Measurements from ENCODE around the gene PRXL2B. TPM values are rescaled to one million over a fixed set of nuclear protein-coding genes. Genes with fewer than 3 reads are reported as not detected.
"Not testable (repeated sequence)": the region's sequence is repeated elsewhere in the genome, so short reads cannot be mapped to it uniquely, and the experiment has no call there.

PRXL2B gene
- total RNA-seq, 2 donors from 2014 or later: 6.4 to 6.8 TPM

DNA sequence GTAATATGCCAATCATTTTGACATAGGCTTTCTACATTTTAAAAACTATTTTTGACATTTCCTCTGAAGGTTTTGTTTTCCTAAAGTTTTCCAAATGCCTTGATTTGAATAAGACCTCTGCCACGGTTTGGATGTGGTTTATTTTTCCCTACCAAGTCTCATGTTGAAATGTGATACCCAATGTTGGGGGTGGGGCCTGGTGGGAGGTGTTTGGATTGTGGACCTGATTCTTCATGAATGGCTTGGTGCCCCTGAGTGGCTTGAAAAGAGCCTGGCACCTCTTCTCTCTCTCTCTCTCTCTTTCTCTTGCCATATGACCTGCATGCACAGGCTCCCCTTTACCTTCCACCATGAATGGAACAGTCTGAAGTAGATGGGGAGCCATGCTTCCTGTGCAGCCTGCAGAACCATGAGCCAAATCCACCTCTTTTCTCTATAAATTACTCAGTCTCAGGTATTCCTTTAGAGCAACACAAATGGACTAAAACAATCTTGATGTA lies 31.4 kb downstream of the PRXL2B start:
- Histone ChIP-seq H3K27ac (no peak overlapping the region), H3K4me3 (no peak overlapping the region), H3K36me3 (no peaks in the 10 kb centered on the region), H3K4me1 (no peaks in the 10 kb centered on the region), H3K9me3 (peaks cover 0 to 35% of the 10 kb centered on the region in 2 donors), H3K27me3 (no peaks in the 10 kb centered on the region)
- DNase-seq (ENCODE audit: low spot score): no peak
- TF ChIP-seq, protein P1, sequence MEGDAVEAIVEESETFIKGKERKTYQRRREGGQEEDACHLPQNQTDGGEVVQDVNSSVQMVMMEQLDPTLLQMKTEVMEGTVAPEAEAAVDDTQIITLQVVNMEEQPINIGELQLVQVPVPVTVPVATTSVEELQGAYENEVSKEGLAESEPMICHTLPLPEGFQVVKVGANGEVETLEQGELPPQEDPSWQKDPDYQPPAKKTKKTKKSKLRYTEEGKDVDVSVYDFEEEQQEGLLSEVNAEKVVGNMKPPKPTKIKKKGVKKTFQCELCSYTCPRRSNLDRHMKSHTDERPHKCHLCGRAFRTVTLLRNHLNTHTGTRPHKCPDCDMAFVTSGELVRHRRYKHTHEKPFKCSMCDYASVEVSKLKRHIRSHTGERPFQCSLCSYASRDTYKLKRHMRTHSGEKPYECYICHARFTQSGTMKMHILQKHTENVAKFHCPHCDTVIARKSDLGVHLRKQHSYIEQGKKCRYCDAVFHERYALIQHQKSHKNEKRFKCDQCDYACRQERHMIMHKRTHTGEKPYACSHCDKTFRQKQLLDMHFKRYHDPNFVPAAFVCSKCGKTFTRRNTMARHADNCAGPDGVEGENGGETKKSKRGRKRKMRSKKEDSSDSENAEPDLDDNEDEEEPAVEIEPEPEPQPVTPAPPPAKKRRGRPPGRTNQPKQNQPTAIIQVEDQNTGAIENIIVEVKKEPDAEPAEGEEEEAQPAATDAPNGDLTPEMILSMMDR (IDR thresholded peaks at IDR 0.05): no peak

DNA sequence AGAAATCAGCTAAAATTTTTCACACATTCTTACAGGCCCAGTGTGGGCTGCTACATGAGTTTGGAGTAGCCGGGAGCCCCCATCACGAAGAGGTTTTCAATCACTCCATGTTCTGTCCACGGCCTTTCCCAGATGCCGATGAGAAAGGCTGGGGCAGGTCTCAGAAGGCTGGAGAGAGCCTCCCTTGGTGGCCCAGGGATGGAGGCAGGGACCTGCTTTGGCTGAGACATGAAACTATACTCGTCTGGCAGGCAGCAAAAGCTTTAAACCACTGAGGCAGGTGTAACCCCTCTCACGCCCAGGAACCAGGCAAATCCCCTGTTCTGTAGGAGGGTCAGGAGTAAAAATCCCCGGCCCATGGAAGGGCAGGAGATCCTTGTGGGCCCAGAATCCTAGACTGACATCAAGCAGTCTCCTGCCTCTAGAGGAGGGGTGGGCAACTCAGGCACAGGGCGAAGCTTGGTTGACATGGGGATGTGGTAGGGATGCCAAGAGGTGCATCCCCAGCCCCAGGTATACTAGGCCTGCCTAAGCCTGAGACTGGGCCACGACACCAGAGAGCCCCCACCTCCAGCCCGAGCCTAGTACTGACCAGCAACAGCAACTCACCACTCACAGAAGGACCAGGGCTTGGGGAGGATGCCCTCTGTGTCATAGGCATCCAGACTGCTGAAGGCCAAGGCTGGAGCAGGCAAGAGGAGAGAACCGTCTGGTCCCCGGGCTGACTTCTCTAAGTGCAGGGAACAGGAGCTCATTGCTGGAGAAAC lies 37.2 kb downstream of the PRXL2B start:
- no peak overlapping the region for H3K4me3 ChIP-seq
- DNase-seq (ENCODE audit: low spot score): no peak
- peaks cover 0 to 9% of the 10 kb centered on the region in 2 donors for H3K9me3 ChIP-seq
- TF ChIP-seq, protein P1 (IDR thresholded peaks at IDR 0.05): no peak
- no peaks in the 10 kb centered on the region for H3K36me3 ChIP-seq
- H3K4me1 ChIP-seq: peaks cover 0 to 6% of the 10 kb centered on the region in 2 donors
- no peak overlapping the region for H3K27ac ChIP-seq
- peaks cover 6 to 7% of the 10 kb centered on the region in 2 donors for H3K27me3 ChIP-seq

DNA sequence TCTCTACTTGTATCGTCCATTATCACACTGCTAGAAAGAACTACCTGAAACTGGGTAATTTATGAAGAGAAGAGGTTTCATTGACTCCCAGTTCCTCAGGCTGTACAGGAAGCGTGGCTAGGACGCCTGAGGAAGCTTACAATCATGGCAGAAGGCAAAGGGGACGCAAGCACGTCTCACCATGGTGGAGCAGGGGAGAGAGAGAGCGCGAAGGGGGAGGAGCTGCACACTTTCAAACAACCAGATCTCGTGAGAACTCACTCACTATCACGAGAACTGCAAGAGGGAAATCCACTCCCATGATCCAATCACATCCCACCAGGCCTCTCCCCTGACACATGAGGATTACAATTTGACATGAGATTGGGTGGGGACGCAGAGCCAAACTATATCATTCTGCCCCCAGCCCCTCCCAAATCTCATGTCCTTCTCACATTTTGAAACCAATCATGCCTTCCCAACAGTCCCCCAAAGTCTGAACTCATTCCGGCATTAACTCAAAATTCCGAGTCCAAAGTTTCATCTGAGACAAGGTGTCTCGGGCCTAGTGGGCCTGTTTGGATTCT lies 38.2 kb downstream of the PRXL2B start:
- no peak overlapping the region for H3K4me3 ChIP-seq
- no peak for DNase-seq (ENCODE audit: low spot score)
- TF ChIP-seq, protein P1 (IDR thresholded peaks at IDR 0.05): no peak
- H3K27ac ChIP-seq: no peak overlapping the region
- no peaks in the 10 kb centered on the region for H3K36me3 ChIP-seq
- H3K27me3 ChIP-seq: peaks cover 6 to 8% of the 10 kb centered on the region in 2 donors
- H3K4me1 ChIP-seq: peaks cover 0 to 13% of the 10 kb centered on the region in 2 donors
- H3K9me3 ChIP-seq: peaks cover 0 to 8% of the 10 kb centered on the region in 2 donors

DNA sequence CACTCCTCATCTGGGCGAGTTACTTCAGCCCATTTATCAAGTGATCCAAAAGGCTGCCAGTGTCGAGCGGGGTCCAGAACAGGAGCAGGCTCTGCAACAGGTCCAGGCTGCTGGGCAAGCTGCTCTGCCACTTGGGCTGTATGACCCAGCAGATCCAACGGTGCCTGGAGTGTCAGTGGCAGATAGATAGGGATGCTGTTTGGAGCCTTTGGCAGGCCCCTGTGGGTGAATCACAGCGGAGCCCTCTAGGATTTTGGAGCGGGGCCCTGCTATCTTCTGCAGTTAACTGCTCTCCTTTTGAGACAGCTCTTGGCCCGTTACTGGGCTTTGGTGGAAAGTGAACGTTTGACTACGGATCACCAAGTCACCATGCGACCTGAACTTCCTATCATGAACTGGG lies 38.7 kb downstream of the PRXL2B start:
- Histone ChIP-seq H3K27me3 (peaks cover 6 to 8% of the 10 kb centered on the region in 2 donors), H3K36me3 (no peaks in the 10 kb centered on the region), H3K9me3 (peaks cover 0 to 3% of the 10 kb centered on the region in 2 donors), H3K4me1 (peaks cover 0 to 13% of the 10 kb centered on the region in 2 donors), H3K4me3 (no peak overlapping the region), H3K27ac (no peak overlapping the region)
- TF ChIP-seq, protein P1 (IDR thresholded peaks at IDR 0.05): no peak
- no peak for DNase-seq (ENCODE audit: low spot score)

DNA sequence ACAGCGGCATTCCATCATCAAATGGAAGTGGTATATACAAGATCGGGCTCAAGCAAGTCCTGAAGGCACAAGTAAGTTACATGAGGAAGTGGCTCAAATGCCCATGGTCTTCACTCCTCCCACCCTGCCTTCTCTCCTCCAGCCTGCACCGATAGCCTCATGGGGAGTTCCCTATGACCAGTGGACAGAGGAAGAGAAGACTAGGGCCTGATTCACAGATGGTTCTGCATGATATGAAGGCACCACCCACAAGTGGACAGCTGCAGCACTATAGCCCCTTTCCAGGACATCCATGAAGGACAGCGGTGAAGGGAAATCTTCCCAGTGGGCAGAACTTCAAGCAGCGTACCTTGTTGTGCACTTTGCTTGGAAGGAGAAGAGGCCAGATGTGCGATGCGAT lies 39.2 kb downstream of the PRXL2B start:
- not testable (repeated sequence) for H3K27me3 ChIP-seq; DNase-seq (ENCODE audit: low spot score); H3K27ac ChIP-seq

DNA sequence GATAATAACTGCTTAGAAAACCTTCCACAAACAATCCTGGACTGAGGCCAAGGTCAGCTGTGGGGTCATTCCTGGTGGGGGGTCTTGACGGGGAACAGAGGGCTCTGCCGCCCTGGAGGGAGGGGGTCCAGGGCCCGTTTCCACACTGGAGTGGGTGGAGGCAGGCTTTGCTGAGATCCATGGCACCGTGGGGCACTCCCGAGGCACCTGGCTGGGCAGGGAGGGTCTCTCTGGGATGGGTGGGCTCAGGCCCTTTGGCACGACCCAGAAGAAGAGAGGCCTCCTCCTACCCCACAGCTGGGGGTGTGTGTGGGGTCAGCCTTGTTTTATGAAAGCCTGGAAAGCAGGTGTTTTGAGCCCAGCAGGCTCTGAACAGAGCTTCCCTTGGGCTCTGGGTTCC lies 41.2 kb downstream of the PRXL2B start:
- Histone ChIP-seq H3K9me3 (no peaks in the 10 kb centered on the region), H3K4me3 (no peak overlapping the region), H3K4me1 (peaks cover 0 to 13% of the 10 kb centered on the region in 2 donors), H3K27ac (no peak overlapping the region), H3K27me3 (peaks cover 6 to 8% of the 10 kb centered on the region in 2 donors), H3K36me3 (no peaks in the 10 kb centered on the region)
- DNase-seq (ENCODE audit: low spot score): no peak
- TF ChIP-seq, protein P1 (IDR thresholded peaks at IDR 0.05): no peak

More for the DNA sequence above, 39.2 kb downstream of the PRXL2B start:
- H3K4me3 ChIP-seq, H3K36me3 ChIP-seq, H3K9me3 ChIP-seq: not testable (repeated sequence)
- peaks cover 0 to 13% of the 10 kb centered on the region in 2 donors for H3K4me1 ChIP-seq
